HEK293T (cell line): Measurements from ENCODE around the gene CTNNBIP1.

ENCODE experiments used
- FOXA1 ChIP-seq: fragments of 450-650 bp; IDR thresholded peaks from 2 replicates; pipeline ENCODE4 v1.6.1; 2016; ENCODE audit warnings: mild to moderate bottlenecking
- FOXM1 ChIP-seq: fragments of 450-650 bp; IDR thresholded peaks from 2 replicates; pipeline ENCODE4 v1.6.1; 2017; ENCODE audit warnings: mild to moderate bottlenecking, borderline replicate concordance

DNA sequence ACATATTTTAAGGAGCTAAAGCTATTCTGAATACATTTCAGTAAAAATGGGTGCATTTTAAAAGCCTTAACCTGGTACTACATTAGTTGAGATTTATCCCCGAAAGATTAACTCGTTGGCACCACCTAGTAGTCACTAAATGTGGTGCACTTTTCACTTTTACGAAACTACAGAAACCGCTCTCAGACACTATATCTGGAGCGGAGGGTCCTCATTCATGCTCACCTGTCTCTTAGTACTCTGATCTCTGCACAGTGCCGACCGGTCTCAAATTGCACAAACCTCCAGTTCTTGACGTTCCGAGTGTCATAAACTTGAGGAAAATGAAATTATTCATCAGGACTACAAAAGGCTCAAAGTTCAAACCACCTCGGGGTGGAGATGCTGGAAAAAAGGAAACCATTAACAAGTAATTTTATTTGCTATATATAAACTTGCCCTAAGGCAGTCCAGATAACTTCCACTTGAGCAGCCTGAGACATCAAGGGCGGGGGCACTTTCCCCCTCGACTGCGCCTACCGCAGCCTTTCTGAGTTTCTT lies 32.4 kb upstream of the CTNNBIP1 start:
- TF ChIP-seq FOXA1 (no peak), FOXM1 (no peak)
